Renal cortical epithelial cell (primary cell): ENCODE data around the gene CEACAM19. TPM values are rescaled to one million over a fixed set of nuclear protein-coding genes. Genes with fewer than 3 reads are reported as not detected.
A peak's percentile ranks its signal among the peaks of the same experiment; 100 is the strongest.
"Not testable (repeated sequence)": the region's sequence is repeated elsewhere in the genome, so short reads cannot be mapped to it uniquely, and the experiment has no call there.

Experiments
- DNase-seq: peaks from one replicate; pipeline ENCODE4 v3.0.0-alpha.2; 2011; ENCODE audit warnings: low read depth
- total RNA-seq: library from RNA; depleted of rRNA; stranded (reverse); fragments of >200 nt; gene quantifications from 2 replicates; pipeline ENCODE4 v1.2.3, GENCODE V29; 2014

Gene CEACAM19
- total RNA-seq, 1 donor from 2014 or later = 9.4 TPM

- no peak for DNase-seq
Observed at GRCh38 chr19:44700547-44700946, 29.3 kb downstream of the CEACAM19 start.

GRCh38 chr19:44701228-44701627, 29.9 kb downstream of the CEACAM19 start:
- DNase-seq = no peak

- no peak for DNase-seq
Observed at GRCh38 chr19:44702551-44703176, 31.4 kb downstream of the CEACAM19 start.

GRCh38 chr19:44703336-44704078, 32.2 kb downstream of the CEACAM19 start:
- DNase-seq = no peak

- no peak for DNase-seq
Observed at GRCh38 chr19:44704982-44705381, 33.7 kb downstream of the CEACAM19 start.

GRCh38 chr19:44705502-44706010, 34.3 kb downstream of the CEACAM19 start:
- no peak for DNase-seq

- DNase-seq = no peak
Observed at GRCh38 chr19:44706506-44707236, 35.4 kb downstream of the CEACAM19 start.

GRCh38 chr19:44707794-44708193, 36.5 kb downstream of the CEACAM19 start:
- DNase-seq = no peak

- DNase-seq = no peak
Observed at GRCh38 chr19:44708940-44709339, 37.7 kb downstream of the CEACAM19 start.

GRCh38 chr19:44709434-44710266, 38.4 kb downstream of the CEACAM19 start:
- DNase-seq = not testable (repeated sequence)

- no peak for DNase-seq
Observed at GRCh38 chr19:44710483-44710882, 39.2 kb downstream of the CEACAM19 start.

GRCh38 chr19:44712864-44713515, 41.7 kb downstream of the CEACAM19 start:
- DNase-seq = no peak

GRCh38 chr19:44714597-44715169, 43.4 kb downstream of the CEACAM19 start:
- no peak for DNase-seq

- no peak for DNase-seq
Observed at GRCh38 chr19:44717603-44718002, 46.3 kb downstream of the CEACAM19 start.

- peak; percentile 84 for DNase-seq
Observed at GRCh38 chr19:44718441-44719261, 47.4 kb downstream of the CEACAM19 start.

- DNase-seq = no peak
Observed at GRCh38 chr19:44719262-44719701, 48.0 kb downstream of the CEACAM19 start.

- not testable (repeated sequence) for DNase-seq
Observed at GRCh38 chr19:44720396-44720795, 49.1 kb downstream of the CEACAM19 start.

GRCh38 chr19:44720945-44721344, 49.7 kb downstream of the CEACAM19 start:
- no peak for DNase-seq

GRCh38 chr19:44721369-44721768, 50.1 kb downstream of the CEACAM19 start:
- DNase-seq = not testable (repeated sequence)
